GM18520 (cell line): ENCODE measurements around the gene BRD2.

Source experiments
- ATAC-seq: cut with Tn5 transposase; IDR thresholded peaks from one replicate; pipeline ENCODE4 v1.9.1; 2021; ENCODE audit not compliant: unreplicated experiment

BRD2 gene

GRCh38 chr6:32984622-32985389 is 16.4 kb downstream of the BRD2 start:
- ATAC-seq = peak; percentile 42

- no peak for ATAC-seq
Observed at GRCh38 chr6:32989368-32989767, 21.0 kb downstream of the BRD2 start.

- no peak for ATAC-seq
Observed at GRCh38 chr6:32991972-32992371, 23.6 kb downstream of the BRD2 start.

GRCh38 chr6:32993363-32993973 is 25.1 kb downstream of the BRD2 start:
- no peak for ATAC-seq

- ATAC-seq = no peak
Observed at GRCh38 chr6:32995448-32995847, 27.1 kb downstream of the BRD2 start.

GRCh38 chr6:33000055-33000454 is 31.7 kb downstream of the BRD2 start:
- no peak for ATAC-seq

- no peak for ATAC-seq
Observed at GRCh38 chr6:33001685-33002084, 33.3 kb downstream of the BRD2 start.

GRCh38 chr6:33004940-33005339 is 36.5 kb downstream of the BRD2 start:
- ATAC-seq = no peak

- ATAC-seq = no peak
Observed at GRCh38 chr6:33007831-33008400, 39.5 kb downstream of the BRD2 start.

GRCh38 chr6:33008944-33009861 is 40.8 kb downstream of the BRD2 start, which contains the start of gene HLA-DOA:
Gene HLA-DOA (minus strand): TSS chr6:33009591.
- peak; percentile 86 for ATAC-seq

GRCh38 chr6:33010356-33010755 is 42.0 kb downstream of the BRD2 start:
- ATAC-seq = no peak

GRCh38 chr6:33013608-33014007 is 45.2 kb downstream of the BRD2 start:
- ATAC-seq = no peak

GRCh38 chr6:33014841-33015634 is 46.6 kb downstream of the BRD2 start:
- no peak for ATAC-seq

- no peak for ATAC-seq
Observed at GRCh38 chr6:33015798-33016197, 47.4 kb downstream of the BRD2 start.

GRCh38 chr6:33017018-33017417 is 48.6 kb downstream of the BRD2 start:
- ATAC-seq = no peak

GRCh38 chr6:33017694-33018353 is 49.4 kb downstream of the BRD2 start:
- ATAC-seq = no peak

- no peak for ATAC-seq
Observed at GRCh38 chr6:33018418-33018817, 50.0 kb downstream of the BRD2 start.

- peak; percentile 53 for ATAC-seq
Observed at GRCh38 chr6:33018904-33019303, 50.5 kb downstream of the BRD2 start.

GRCh38 chr6:33019372-33019771 is 51.0 kb downstream of the BRD2 start:
- no peak for ATAC-seq

- ATAC-seq = no peak
Observed at GRCh38 chr6:33021917-33022316, 53.5 kb downstream of the BRD2 start.
